Smooth muscle cell of the brain vasculature (primary cell): ENCODE measurements around the gene TBC1D23.
"Not testable (repeated sequence)": the region's sequence is repeated elsewhere in the genome, so short reads cannot be mapped to it uniquely, and the experiment has no call there.

ENCODE experiments used
- DNase-seq: peaks from one replicate; pipeline ENCODE4 v3.0.0-alpha.2; 2012; ENCODE audit warnings: low read depth, low spot score

The TBC1D23 gene

DNA sequence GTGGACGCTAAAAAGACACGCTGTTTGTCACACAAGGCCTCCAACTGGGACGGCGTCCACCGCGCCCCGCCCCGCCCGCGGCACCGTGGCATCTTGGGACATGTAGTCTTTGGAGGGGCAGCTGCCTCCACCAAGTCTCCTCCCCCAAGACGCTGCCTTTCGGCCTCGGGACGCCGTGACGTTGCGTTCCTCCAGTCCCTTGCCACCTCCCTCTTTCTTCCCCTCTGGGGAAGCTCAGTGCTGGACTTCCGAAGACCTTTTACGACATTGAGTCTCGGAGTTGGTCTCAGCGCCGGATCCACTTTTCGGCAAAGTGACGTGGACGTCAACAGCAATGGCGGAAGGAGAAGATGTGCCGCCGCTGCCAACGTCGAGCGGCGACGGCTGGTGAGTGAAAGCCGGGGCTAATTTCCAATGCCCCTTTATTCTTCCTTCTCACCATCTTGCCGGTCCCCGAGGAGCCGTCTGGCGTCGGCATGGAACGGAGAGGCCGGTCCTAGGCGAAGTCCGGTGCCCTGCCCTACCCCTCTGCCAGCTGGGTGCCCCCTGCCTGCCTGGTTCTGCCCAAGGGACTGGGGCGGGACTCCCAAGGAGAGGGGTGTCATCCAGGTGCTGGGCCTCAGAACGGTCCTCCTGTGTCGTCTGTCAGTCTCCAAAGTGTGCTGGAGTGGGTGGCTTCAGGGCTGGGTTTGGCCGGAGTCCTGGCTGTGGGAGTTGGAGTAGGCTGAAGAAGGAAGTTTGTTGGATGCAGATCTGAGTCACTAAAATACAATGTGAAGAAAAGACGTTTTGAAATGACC is at the start of gene TBC1D23:
Gene TBC1D23 (plus strand): TSS at position 308 of the 800 bp plus-strand sequence. CDS start 27 bp downstream, at position 335.
- DNase-seq, result peak; percentile 99

DNA sequence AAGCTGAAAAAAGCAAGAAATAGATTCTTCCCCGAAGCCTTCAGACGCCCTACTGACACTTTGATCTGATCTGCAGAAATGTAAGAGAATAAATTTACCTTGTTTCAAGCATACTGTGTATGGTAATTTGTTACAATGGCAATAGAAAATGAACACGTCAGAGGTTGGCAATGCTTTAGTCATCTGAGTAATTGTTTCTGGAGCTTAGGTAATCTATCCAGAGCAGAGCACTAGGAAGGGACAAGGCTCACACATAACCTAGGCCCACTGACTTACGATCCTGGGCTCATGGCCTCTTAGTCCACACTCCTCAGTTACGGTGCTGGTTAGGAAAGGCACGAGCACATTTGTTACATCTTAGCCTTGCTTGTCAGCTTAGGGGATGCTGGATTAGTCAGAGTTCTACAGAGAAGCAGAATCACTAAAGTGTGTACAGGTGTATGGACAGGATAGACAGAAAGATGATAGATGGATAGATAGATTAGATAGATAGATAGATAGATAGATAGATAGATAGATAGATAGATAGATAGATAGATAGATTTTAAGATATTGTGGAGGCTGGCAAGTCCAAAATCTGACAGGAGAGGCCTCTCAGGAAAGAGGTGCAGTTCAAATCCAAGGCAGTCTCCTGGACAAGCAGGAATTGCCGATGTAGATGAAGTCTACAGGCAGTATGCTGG is 46.8 kb upstream of the TBC1D23 start:
- no peak for DNase-seq

DNA sequence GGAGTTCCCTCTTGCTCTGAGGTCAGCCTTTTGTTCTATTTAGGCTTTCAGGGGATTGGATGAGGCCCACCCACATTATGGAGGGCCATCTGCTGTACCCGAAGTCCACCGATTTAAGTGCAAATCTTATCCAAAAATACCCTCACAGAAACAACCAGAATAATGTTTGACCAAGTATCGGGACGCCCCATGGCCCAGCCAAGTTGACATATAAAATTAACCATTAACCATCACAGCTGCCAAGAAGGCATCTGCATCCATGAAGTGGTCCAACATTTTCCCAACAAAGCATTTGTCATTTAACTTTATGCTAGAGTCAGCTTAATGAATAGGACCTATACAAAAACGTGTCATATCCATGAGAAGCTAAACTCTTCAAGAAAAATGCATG is 46.2 kb upstream of the TBC1D23 start:
- DNase-seq, result no peak

DNA sequence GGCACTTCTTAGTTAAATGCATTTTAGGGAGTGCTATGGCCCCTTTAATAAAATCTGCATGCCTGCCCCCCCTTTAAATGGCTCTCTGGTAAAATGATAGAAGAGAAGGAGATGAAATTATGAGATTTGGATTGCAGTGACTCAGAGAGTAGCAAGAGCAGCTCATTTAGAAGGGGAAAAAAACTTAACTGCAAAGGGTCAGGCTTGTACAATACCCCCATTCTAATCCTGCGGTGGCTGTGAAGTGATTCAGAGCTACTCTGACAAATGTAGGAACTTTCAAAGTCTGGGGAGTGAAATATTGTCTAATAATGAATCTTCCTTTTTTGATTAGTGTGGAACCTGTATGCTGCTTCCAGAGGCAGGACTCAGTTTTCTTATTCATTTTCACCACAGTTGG is 44.1 kb upstream of the TBC1D23 start:
- no peak for DNase-seq

DNA sequence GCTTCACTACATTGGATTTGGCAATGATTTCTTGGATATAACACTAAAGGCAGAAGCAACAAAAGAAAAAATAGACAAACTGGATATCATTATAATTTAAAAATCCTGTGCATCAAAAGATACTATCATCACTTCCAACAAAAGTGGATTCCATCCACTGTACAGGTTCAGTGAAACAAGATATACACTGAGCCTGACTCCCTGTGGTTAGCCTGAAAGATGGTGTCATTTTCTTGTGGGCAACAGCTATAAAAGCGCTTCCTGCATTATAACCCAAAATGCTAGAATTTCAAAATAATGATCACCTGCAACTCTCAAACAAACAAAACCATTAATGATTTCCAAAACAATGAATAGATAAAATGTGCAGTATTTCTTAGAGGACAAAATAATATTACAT is 39.6 kb upstream of the TBC1D23 start:
- DNase-seq, result no peak

DNA sequence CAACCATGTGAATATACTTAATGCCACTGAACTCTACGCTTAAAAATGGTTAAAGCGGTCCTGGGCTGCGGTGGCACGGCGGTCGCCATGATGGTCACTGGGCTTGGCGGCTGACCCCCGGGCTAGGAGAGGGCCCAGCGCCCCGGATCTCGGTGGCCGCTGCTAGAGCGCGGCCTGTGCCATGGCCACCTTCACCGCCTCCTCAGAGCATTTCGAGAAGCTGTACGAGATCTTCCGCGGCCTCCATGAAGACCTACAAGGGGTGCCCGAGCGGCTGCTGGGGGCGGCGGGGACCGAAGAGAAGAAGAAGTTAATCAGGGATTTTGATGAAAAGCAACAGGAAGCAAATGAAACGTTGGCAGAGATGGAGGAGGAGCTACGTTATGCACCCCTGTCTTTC is 35.6 kb upstream of the TBC1D23 start:
- no peak for DNase-seq

DNA sequence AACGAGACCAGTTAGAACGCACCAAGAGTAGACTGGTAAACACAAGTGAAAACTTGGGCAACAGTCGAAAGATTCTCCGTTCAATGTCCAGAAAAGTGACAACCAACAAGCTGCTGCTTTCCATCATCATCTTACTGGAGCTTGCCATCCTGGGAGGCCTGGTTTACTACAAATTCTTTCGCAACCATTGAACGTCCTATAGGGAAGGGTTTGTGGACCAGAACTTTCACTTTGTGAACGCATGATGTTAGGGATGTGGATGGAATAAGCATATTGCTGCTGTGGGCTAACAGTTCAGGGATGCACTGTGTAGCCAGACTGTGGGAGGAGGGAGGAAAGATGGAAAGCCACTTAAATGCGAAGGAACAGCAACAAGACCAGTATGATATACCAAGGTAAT is 34.9 kb upstream of the TBC1D23 start:
- DNase-seq, result no peak

DNA sequence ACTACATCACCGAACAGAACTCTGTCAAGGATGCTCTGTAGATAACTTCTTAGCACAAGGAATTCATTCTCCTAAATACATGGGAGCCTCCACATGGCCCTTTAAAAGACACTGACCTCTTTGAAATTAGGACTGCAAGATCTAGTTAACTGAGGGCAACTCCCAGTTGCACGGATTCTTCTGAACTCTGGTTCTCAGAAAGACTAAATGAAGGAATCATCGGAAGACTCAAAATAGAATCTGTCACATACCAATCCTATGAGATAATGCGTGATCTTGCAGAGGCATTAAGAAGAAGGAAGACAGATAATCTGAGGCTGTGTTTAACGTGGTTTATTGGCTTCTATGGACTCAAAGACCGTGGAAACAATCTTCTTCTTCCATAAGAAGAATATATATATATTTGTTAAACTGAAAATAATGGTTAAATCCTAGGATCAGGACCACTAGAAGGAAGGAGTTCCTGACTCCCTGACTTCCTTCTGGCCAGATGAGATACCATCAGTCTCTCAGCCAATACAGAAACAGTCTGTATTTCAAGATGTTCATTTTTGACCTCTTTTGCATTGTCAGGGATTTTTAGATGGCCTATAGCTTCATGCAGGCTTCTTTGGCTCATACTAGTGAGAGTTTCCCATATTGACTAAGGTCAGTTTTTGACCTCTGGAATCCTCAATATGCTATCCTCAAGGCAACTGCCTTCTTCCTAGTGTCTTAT is 33.9 kb upstream of the TBC1D23 start:
- no peak for DNase-seq

DNA sequence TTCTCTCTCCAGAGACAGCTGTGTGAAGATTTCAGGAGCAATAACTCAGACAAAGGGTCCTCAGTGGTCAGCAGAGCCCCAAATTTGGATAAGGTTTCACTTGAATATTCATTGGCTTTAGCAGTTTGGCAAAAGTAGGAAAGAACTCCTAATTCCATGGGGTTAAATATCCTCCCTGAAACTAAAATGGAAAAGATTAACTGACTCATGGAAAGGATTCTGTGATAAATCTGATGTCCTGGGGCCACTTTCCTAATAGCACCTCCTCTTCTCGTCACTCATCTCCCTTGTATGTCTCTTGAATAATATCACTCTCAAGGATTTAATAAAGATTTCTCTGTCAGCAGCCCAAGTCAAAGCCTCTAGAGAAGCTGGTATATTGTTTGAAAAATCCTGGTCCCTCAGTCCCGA is 33.3 kb upstream of the TBC1D23 start:
- DNase-seq, result no peak

DNA sequence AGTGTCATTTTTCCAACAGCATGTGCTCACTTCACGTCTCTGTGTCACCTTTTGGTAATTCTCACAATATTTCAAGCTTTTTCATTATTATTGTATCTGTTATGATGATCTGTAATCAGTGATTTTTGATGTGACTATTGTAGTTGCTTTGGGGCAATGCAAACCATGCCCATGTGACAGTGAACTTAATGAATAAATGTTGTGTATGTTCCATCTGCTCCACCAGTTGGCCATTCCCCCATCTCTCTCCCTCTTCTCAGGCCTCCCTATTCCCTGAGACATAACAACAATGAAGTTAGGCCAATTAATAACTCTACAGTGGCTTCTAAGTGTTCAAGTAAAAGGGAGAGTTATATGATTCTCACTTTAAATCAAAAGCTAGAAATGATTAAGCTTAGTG is 32.5 kb upstream of the TBC1D23 start:
- DNase-seq, result no peak

DNA sequence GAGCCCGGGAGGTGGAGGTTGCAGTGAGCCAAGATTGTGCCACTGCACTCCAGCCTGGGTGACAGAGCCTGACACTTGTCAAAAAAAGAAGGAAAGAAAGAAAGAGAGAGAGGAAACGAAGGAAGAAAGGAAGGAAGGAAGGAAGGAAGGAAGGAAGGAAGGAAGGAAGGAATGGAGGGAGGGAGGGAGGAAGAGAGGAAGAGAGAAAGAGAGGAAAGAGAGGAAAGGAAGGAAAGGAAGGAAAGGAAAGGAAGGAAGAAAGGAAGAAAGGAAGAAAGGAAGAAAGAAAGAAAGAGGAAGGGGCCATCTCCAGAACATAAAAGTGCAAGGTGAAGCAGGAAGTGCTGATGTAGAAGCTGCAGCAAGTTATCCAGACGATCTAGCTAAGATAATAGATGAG is 31.6 kb upstream of the TBC1D23 start:
- not testable (repeated sequence) for DNase-seq

DNA sequence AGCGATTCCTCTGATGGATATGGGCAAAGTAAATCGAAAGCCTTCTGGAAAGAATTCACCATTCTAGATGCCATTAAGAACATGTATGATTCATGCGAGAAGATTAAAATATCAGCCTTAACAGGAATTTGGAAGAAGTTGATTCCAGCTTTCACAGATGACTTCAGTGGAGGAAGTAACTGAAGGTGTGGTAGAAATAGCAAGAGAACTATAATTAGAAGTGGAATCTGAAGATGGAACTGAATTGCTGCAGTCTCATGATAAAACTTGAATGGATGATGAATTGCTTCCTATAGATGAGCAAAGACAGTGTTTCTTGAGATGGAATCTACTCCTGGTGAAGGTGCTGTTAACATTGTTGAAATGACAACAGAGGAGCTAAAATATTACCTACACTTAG is 30.1 kb upstream of the TBC1D23 start:
- DNase-seq, result no peak

DNA sequence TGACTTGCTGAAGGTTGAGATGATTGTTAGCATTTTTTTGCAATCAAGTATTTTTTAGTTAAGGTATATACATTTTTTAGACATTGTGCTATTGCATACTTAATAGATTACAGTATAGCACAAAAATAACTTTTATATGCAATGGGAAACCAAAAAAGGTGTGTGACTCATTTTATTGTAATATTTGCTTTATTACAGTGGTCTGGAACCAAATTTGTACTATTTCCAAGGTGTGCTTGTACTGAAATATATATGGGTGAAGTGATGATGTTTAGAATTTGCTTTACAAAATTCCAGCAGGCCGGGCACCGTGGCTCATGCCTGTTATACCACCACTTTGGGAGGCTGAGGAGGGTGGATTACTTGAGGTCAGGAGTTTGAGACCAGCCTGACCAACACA is 29.1 kb upstream of the TBC1D23 start:
- no peak for DNase-seq

DNA sequence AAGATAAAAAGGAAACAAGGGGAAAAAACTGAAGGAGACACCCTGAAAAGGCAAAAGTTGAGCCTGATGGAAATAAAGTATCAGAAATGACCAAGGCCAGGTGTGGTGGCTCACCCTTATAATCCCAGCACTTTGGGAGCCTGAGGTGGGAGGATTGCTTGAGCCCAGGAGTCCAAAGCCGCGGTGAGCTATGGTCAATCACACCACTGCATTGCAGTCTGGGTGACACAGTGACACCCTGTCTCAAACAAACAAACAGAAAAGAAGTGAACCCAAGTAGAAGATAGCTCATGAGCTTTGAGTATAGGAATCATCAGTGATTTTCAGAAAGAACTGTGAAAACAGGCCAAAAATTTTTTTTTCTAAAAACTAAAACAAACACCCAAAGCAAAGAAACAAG is 26.4 kb upstream of the TBC1D23 start:
- no peak for DNase-seq

DNA sequence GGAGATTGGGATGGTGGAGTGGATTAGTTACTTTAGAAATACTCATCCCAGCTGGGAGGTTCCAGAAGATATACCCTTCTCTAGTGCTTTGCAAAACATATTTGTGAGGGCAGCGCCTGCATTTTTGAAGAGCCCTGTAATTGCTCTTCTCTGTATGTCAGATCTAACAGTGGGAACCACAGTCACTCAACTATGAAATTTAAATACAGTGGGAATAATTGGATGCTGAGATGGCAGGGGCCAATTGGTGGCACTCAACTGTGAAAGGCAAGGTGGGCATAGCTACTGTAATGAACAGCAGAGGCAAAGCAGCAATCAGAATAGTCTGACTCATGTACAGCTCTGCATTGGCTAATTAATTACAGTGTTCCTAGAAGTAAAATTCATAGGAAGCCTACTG is 22.2 kb upstream of the TBC1D23 start:
- DNase-seq, result no peak

DNA sequence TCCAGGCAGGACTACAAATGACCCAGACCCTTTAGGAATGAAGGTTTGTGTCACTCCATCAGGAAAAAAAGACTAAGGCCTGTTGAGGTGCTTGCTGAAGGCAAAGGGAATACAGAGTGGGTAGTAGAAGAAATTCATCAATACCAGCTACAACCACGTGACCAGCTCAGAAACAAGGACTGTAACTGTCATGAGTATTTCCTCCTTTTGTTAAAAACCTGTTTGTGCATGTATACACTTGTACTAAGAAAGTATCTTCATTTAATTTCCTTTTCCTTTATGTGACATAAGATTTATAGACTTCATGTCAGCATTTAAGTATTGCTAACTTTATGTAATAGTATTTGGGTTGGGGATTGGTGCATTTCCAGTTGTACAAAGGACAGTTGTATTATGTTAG is 18.3 kb upstream of the TBC1D23 start:
- not testable (repeated sequence) for DNase-seq

DNA sequence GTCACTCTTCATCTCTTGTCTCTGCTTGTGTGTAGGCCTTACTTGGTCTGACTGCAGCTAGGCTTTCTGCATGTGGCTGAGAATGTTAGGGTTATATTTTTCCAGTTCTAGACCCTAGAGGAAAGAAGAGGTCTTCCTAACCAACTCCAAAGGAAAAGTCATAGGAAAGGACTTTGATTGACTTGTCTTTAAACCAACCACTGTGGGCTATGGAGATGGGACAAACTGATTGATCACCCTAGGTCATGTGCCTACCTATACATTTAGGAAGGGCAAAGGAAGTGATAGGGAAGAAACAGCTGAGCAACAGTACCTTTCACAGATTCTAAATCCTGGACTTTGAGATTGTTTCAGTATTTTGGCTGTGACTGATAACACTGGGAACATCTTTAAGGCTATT is 16.5 kb upstream of the TBC1D23 start:
- no peak for DNase-seq

DNA sequence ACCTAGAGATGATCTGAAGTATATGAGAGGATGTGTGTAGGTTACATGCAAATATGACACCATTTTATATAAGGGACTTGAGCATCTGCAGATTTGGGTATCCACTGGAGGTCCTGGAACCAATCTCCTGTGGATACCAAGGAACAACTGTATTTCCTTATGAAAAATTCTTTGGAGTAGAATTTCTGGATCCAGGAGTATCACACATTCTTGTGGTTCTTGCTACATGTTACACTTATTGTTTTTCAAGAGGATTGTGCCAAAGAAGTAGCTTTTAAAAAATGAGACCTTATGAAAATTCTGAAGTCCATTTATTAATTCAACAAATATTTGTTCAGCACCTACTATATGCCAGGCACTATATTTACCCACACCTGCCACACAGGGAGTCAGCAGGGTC is 15.7 kb upstream of the TBC1D23 start:
- no peak for DNase-seq

DNA sequence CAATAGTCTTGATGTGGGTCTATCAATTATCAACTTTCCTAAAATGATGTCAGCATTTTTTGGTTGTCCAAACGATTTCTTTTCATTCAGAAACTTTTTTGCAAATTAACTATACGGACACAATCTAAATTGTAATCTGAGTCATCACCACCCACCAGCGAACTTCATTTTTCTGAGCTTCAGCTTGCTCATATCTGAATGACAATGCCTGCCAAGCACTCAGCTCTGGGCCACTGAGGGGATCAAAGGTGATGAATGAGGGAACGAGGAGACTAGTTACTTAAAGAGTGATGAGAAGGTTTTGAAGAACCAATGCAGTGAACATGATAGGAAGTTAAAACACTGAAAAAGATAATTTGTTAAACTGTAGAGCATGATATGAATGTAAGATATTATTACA is 14.9 kb upstream of the TBC1D23 start:
- no peak for DNase-seq

DNA sequence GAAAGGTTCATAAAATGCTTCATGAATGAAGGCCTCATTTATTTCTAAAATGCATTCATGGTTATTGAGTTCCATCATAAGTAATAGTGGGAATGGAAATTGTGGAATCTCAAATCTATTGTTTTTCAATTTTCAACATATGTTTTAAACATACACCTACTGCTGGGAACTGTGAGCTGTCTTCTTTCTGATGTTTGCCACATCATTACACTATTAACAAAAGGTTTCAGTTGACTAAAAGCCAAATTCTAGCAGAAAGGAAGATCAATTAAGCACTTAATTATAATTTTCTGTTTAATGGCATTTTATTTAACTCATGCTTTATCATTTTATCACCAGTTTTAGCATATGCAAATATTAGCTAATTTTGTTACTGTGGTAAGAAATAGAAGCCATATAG is 13.8 kb upstream of the TBC1D23 start:
- no peak for DNase-seq

DNA sequence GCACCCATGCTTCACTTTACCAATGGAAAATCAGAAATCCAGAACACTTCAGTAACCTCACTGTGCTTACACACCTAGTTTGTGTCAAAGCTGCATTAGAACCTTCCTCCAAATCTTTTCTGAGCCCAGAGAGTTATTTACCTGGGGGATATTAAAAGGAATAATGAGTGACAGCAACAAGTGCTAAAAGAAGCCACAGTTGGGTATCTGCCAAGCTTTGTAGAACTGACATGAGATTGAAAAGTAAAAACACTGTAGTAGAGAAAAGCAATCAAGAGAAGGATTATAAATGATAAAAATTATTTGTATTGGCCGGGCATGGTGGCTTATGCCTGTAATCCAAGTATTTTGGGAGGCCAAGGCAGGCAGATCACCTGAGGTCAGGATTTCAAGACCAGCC is 8.8 kb upstream of the TBC1D23 start:
- DNase-seq, result no peak

DNA sequence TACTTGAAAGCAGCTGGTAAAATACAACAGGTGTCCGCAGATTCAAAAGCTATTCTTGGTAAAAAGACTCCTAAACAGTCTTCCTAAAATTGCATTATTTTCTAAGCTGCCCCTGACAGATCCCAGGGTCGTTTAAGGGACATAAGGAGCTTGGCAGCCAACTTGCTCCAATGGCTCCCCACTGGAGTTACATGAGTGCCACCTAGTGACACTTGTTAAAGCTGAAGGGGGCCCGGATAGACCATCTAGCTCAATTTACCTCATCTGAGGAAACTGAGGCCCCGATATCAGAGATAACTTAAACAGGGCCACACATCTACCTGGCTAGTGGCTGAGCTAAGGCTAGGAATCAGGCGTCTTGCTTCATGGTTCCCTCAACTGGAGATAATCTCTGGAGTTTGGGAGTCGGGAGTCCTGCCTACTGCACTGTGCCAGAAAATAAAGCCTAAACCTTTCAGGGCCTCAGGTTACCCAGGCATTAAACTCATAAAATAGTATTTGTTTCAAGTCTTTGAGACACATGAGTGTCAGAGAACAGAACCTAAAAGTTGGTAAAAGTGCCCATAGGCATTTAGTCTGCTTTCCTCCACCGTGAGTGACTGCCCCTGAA is 6.5 kb upstream of the TBC1D23 start:
- no peak for DNase-seq
